Fibroblast of pulmonary artery (primary cell): ENCODE data around the gene GPR107.

Experiments
- DNase-seq: peaks from one replicate; pipeline ENCODE4 v3.0.0-alpha.2; 2010; ENCODE audit warnings: low read depth
- H3K4me3 ChIP-seq: replicated peaks from 2 replicates; pipeline ENCODE4 v1.5.1; 2011; ENCODE audit warnings: low read depth, mild to moderate bottlenecking, control low read depth, low read length, moderate library complexity
- CTCF ChIP-seq: IDR thresholded peaks from 2 replicates; pipeline ENCODE4 v1.5.1; 2011; ENCODE audit warnings: mild to moderate bottlenecking, control low read depth, low read length, inconsistent platforms; ENCODE audit errors: missing control alignments

The GPR107 gene

GRCh38 chr9:130149031-130149430 is 95.3 kb downstream of the GPR107 start:
- no peak overlapping the region for H3K4me3 ChIP-seq
- no peak for TF ChIP-seq CTCF
- DNase-seq: no peak

GRCh38 chr9:130149654-130150286 is 96.1 kb downstream of the GPR107 start:
- no peak for DNase-seq
- H3K4me3 ChIP-seq: no peak overlapping the region
- TF ChIP-seq CTCF: no peak

- TF ChIP-seq CTCF: no peak
- no peak for DNase-seq
- H3K4me3 ChIP-seq: no peak overlapping the region
Observed at GRCh38 chr9:130150779-130151382, 97.2 kb downstream of the GPR107 start.

- no peak for DNase-seq
- no peak overlapping the region for H3K4me3 ChIP-seq
- TF ChIP-seq CTCF: no peak
Observed at GRCh38 chr9:130154816-130155215, 101.1 kb downstream of the GPR107 start.

GRCh38 chr9:130155647-130156046 is 101.9 kb downstream of the GPR107 start:
- H3K4me3 ChIP-seq: no peak overlapping the region
- no peak for TF ChIP-seq CTCF
- DNase-seq: no peak

- H3K4me3 ChIP-seq: no peak overlapping the region
- DNase-seq: no peak
- no peak for TF ChIP-seq CTCF
Observed at GRCh38 chr9:130156672-130157071, 103.0 kb downstream of the GPR107 start.

GRCh38 chr9:130157079-130157478 is 103.4 kb downstream of the GPR107 start:
- no peak for DNase-seq
- H3K4me3 ChIP-seq: no peak overlapping the region
- TF ChIP-seq CTCF: no peak
